Caco-2 (cell line): Measurements from ENCODE around the gene PARP9. TPM values are rescaled to one million over a fixed set of nuclear protein-coding genes. Genes with fewer than 3 reads are reported as not detected.

Experiments
- BruUV-seq: library from RNA; stranded (reverse); fragments of 400-500 nt; replicated peaks from 2 replicates; lab custom pipeline; 2021; lab: Mats Ljungman, UMichigan
- CTCF ChIA-PET: fragments of 300-600 bp; sonication (Branson Sonifier 250); formaldehyde crosslinking; loops from one replicate; lab custom pipeline; 2022; ENCODE audit warnings: antibody characterized with exemption; lab: Charles Lee
- POLR2A ChIA-PET: fragments of 300-600 bp; sonication (Branson Sonifier 250); formaldehyde crosslinking; loops from one replicate; lab custom pipeline; 2022; ENCODE audit warnings: antibody characterized with exemption; lab: Charles Lee
- DNase-seq, 2 experiments: peaks; one replicate each; pipeline versions ENCODE4 v3.0.0 to v3.0.0-alpha.2; 2020 to 2022
- H3K27me3 ChIP-seq: replicated peaks from 2 replicates; pipeline ENCODE4 v1.6.0; 2011; ENCODE audit warnings: low read length; ENCODE audit not compliant: control insufficient read depth, insufficient read depth
- H3K36me3 ChIP-seq: 2 replicates; pipeline ENCODE4 v1.5.1; 2011; ENCODE audit warnings: low read length; ENCODE audit not compliant: control insufficient read depth, insufficient read depth
- H3K4me1 ChIP-seq: fragments of 250-450 bp; sonication (Bioruptor Pico); 2 replicates; pipeline ENCODE4 v1.5.1; 2020; ENCODE audit warnings: mild to moderate bottlenecking
- H3K4me3 ChIP-seq: 2 replicates; pipeline ENCODE4 v1.5.1; 2011; ENCODE audit warnings: low read depth, mild to moderate bottlenecking, control low read depth, low read length
- H3K9me3 ChIP-seq: fragments of 250-450 bp; sonication (Bioruptor Pico); 2 replicates; pipeline ENCODE4 v1.5.1; 2020; ENCODE audit warnings: mild to moderate bottlenecking, moderate library complexity
- H3K27ac Mint-ChIP-seq: one replicate; pipeline ENCODE4 v1.8.0; 2022; ENCODE audit warnings: mixed read lengths; ENCODE audit not compliant: unreplicated experiment
- H3K27me3 Mint-ChIP-seq: one replicate; pipeline ENCODE4 v1.8.0; 2022; ENCODE audit warnings: mixed read lengths; ENCODE audit not compliant: insufficient read depth, unreplicated experiment
- H3K36me3 Mint-ChIP-seq: one replicate; pipeline ENCODE4 v1.8.0; 2022; ENCODE audit warnings: mild to moderate bottlenecking, mixed read lengths; ENCODE audit not compliant: insufficient read depth, unreplicated experiment
- H3K4me1 Mint-ChIP-seq: one replicate; pipeline ENCODE4 v1.8.0; 2022; ENCODE audit warnings: low read depth, mixed read lengths; ENCODE audit not compliant: unreplicated experiment
- H3K4me3 Mint-ChIP-seq: one replicate; pipeline ENCODE4 v1.8.0; 2022; ENCODE audit warnings: mild to moderate bottlenecking, moderate library complexity, mixed read lengths; ENCODE audit not compliant: unreplicated experiment
- H3K9me3 Mint-ChIP-seq: one replicate; pipeline ENCODE4 v1.8.0; 2022; ENCODE audit warnings: mixed read lengths; ENCODE audit not compliant: unreplicated experiment
- CTCF ChIP-seq, 2 experiments: fragments of 200-600 bp in 1 of 2; IDR thresholded peaks; 1 replicate in 1 of 2; 2 replicates in 1 of 2; pipeline versions ENCODE4 v1.5.1 to v1.8.0; 2011 to 2022; ENCODE audit warnings: antibody characterized with exemption in 1 of 2, control low read depth in 1 of 2, inconsistent platforms in 1 of 2, low read depth in 1 of 2, low read length in 1 of 2, mild to moderate bottlenecking in 1 of 2, moderate library complexity in 1 of 2; ENCODE audit not compliant: insufficient read depth in 1 of 2, severe bottlenecking in 1 of 2, unreplicated experiment in 1 of 2
- intact Hi-C: fragments of 100-400 bp; cut with micrococcal nuclease; formaldehyde crosslinking; loops from one replicate; pipeline ENCODE4 v1.10.0; 2022; ENCODE audit not compliant: unreplicated experiment
- total RNA-seq: library from RNA; stranded (reverse); gene quantifications from 2 replicates; pipeline ENCODE4 v1.2.3, GENCODE V29; 2022

The PARP9 gene
- total RNA-seq, 1 experiment from 2014 or later = 15.8 TPM

- DNase-seq = no peak
- Mint-ChIP-seq H3K4me3 (no peak overlapping the region), H3K27ac (no peak overlapping the region), H3K9me3 (no peaks in the 10 kb centered on the region), H3K4me1 (peaks cover 8% of the 10 kb centered on the region), H3K36me3 (peaks cover 40% of the 10 kb centered on the region), H3K27me3 (no peaks in the 10 kb centered on the region)
- Histone ChIP-seq H3K4me3 (no peak overlapping the region), H3K9me3 (no peaks in the 10 kb centered on the region), H3K27me3 (no peaks in the 10 kb centered on the region), H3K36me3 (no peaks in the 10 kb centered on the region), H3K4me1 (no peaks in the 10 kb centered on the region)
- POLR2A ChIA-PET = no interaction called here
- CTCF ChIA-PET = no interaction called here
- TF ChIP-seq CTCF (IDR thresholded peaks at IDR 0.05; ENCODE audit: insufficient read depth in 1 of 2, low read depth in 1 of 2, low read length in 1 of 2, severe bottlenecking in 1 of 2, unreplicated experiment in 1 of 2) = no peak
- intact Hi-C loops = no loop called here
- BruUV-seq = no TSS peak
These were observed 75.7 kb downstream of the PARP9 start for GRCh38 chr3:122488262-122488973.

- Mint-ChIP-seq H3K4me3 (no peak overlapping the region), H3K4me1 (peaks cover 11% of the 10 kb centered on the region), H3K36me3 (peaks cover 21% of the 10 kb centered on the region), H3K27me3 (no peaks in the 10 kb centered on the region), H3K9me3 (no peaks in the 10 kb centered on the region), H3K27ac (no peak overlapping the region)
- POLR2A ChIA-PET = no interaction called here
- BruUV-seq = no TSS peak
- H3K4me1 ChIP-seq = no peaks in the 10 kb centered on the region
- no peaks in the 10 kb centered on the region for H3K9me3 ChIP-seq
- no peak for DNase-seq
- no peak overlapping the region for H3K4me3 ChIP-seq
- no peak for TF ChIP-seq CTCF (IDR thresholded peaks at IDR 0.05; ENCODE audit: insufficient read depth in 1 of 2, low read depth in 1 of 2, low read length in 1 of 2, severe bottlenecking in 1 of 2, unreplicated experiment in 1 of 2)
- intact Hi-C loops = no loop called here
- H3K36me3 ChIP-seq = no peaks in the 10 kb centered on the region
- no peaks in the 10 kb centered on the region for H3K27me3 ChIP-seq
- CTCF ChIA-PET = no interaction called here
These were observed 79.1 kb downstream of the PARP9 start for GRCh38 chr3:122484985-122485384.

- no TSS peak for BruUV-seq
- intact Hi-C loops = no loop called here
- Mint-ChIP-seq H3K9me3 (no peaks in the 10 kb centered on the region), H3K4me1 (peaks cover 7% of the 10 kb centered on the region), H3K27me3 (no peaks in the 10 kb centered on the region), H3K36me3 (peaks cover 15% of the 10 kb centered on the region), H3K4me3 (no peak overlapping the region), H3K27ac (no peak overlapping the region)
- no peaks in the 10 kb centered on the region for H3K4me1 ChIP-seq
- H3K27me3 ChIP-seq = no peaks in the 10 kb centered on the region
- ChIA-PET POLR2A (no interaction called here), CTCF (no interaction called here)
- H3K9me3 ChIP-seq = no peaks in the 10 kb centered on the region
- H3K36me3 ChIP-seq = no peaks in the 10 kb centered on the region
- TF ChIP-seq CTCF (IDR thresholded peaks at IDR 0.05; ENCODE audit: insufficient read depth in 1 of 2, low read depth in 1 of 2, low read length in 1 of 2, severe bottlenecking in 1 of 2, unreplicated experiment in 1 of 2) = no peak
- H3K4me3 ChIP-seq = no peak overlapping the region
- DNase-seq = no peak
These were observed 82.7 kb downstream of the PARP9 start for GRCh38 chr3:122481390-122481789.

Other genes starting within 250 kb of the PARP9 start
- 1.0 and 1.1 TPM in 2 replicates for gene CSTA, start 239.1 kb downstream of the PARP9 start, total RNA-seq
- 85.2 and 86.2 TPM in 2 replicates for gene MIX23, start 181.1 kb downstream of the PARP9 start, total RNA-seq
- 35.8 and 37.4 TPM in 2 replicates for gene FAM162A, start 180.1 kb downstream of the PARP9 start, total RNA-seq
- gene WDR5B, start 148.2 kb downstream of the PARP9 start, total RNA-seq = 4.4 and 4.7 TPM in 2 replicates
- gene KPNA1, start 49.4 kb downstream of the PARP9 start, total RNA-seq = 82.0 and 84.6 TPM in 2 replicates
- 17.3 and 21.9 TPM in 2 replicates for gene DTX3L, start within 50 bp of the PARP9 start, total RNA-seq
- 0.07 TPM in 1 of 2 replicates, not detected in the other for gene PARP15, start 13.3 kb upstream of the PARP9 start, total RNA-seq
- gene PARP14, start 116.5 kb upstream of the PARP9 start, total RNA-seq = 23.8 and 27.2 TPM in 2 replicates
- 9.9 and 13.1 TPM in 2 replicates for gene HSPBAP1, start 229.5 kb upstream of the PARP9 start, total RNA-seq
- 35.0 and 41.6 TPM in 2 replicates for gene SLC49A4, start 230.8 kb upstream of the PARP9 start, total RNA-seq